UCSD-AML1 (cell line): ENCODE results near the gene TSPAN31.
A peak's percentile ranks its signal among the peaks of the same experiment; 100 is the strongest.
"Not testable (repeated sequence)": the region's sequence is repeated elsewhere in the genome, so short reads cannot be mapped to it uniquely, and the experiment has no call there.

Source experiments
- DNase-seq: peaks from one replicate; lab custom pipeline; 2025; ENCODE audit not compliant: unreplicated experiment; lab: John Stamatoyannopoulos, UW

The TSPAN31 gene

GRCh38 chr12:57765698-57766463 is 21.0 kb downstream of the TSPAN31 start:
- DNase-seq = no peak

GRCh38 chr12:57766464-57767304 is 21.8 kb downstream of the TSPAN31 start, which contains the start of gene CYP27B1:
TSS of gene CYP27B1 (minus strand) at chr12:57767078. CDS start at chr12:57767041, 37 bp downstream.
- no peak for DNase-seq

GRCh38 chr12:57767305-57767698 is 22.5 kb downstream of the TSPAN31 start:
- DNase-seq = no peak

DNA sequence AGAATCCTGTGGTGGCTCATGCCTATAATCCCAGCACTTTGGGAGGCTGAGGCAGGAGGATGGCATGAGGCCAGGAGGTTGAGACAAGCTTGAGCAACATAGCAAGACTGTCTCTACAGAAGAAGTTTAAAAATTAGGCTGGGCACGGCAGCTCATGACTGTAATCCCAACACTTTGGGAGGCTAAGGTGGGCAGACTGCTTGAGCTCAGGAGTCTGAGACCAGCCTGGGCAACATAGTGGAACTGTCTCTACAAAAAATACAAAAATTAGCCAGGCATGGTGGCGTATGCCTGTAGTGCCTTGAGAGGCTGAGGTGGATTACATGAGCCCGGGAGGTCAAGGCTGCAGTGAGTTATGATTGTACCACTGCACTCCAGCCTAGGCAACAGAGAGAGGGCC is 23.0 kb downstream of the TSPAN31 start:
- no peak for DNase-seq

DNA sequence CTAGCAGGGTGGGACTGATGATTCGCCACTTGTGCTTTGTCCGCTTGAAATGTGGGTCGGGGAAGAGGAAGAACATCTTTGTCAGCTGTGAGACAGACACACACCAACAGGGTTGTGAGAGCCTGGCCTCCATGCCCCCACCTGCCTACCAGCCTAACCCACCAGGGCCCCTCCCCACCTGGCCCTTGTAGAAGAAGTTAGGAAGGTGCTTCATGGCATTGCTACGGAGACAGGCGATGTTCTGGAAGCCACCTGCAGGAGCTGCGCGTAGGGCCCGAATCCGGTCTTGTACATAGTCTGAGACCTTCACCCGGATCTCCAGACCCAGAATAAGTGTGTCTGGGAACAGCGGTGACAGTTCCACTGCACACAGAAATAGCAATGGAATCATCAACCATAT is 24.8 kb downstream of the TSPAN31 start:
- no peak for DNase-seq

- DNase-seq = no peak
Observed at GRCh38 chr12:57770734-57771133, 25.9 kb downstream of the TSPAN31 start.

DNA sequence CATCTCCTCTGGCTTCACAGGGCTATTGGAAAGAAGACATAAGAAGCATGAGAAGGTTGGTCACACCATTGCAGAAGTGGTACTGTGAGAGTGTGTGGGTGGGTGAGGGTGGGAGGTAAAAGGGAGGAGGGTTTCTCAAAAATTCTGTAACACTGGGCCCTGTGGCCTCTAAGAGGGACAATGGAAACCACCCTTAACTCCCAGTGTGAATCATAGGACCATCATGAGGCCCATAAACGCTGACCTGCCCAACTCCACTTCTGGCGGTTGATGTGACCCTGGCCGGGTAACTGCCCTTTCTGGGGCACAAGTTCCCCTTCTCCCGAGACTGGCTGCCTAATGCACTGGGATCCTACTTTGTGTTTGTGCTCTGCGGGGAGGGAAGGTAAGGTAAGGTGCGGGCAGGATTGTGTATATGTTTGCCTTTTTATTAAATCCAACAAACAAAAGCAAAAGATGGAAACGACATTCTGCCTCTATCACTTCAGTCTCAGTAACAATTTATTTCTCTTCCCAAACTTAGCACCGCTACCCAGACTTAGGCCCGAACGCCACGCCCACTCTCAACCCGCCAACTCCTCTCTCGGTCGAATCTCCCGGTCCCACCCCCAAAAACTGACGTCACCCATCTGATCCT is 26.5 kb downstream of the TSPAN31 start:
- DNase-seq = peak; percentile 94

DNA sequence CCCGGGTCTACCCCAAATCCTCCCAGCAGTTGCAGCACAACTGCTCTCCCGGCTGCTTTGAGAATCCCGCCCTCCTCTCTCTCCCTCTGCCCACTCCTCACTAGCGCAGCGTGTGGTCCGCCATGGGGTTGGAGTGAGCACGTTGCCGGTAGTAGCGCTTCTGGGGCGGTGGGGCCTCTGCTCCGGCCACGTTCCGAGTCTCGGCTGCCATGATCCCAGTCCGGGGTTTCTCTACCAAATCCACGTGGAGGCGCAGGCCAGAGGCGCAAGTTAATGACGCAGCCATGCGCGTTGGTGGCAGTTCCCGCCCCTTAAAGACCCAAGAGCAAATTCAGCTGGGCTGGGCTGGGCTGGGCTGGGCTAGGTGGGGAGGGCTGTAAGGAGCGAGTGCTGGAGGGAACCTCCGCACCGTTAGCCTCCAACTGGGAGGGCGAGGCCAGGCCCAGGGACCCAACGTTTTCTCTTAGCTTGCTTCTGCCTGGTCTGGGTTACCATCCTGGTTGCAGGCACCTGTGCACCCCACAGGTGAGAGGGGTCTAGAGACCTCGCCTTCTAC is 27.1 kb downstream of the TSPAN31 start, which contains the start of gene METTL1:
Gene METTL1, minus strand, starts transcription at position 233 of the 556 bp plus-strand sequence. Its CDS starts 22 bp downstream, at position 211.
- peak; percentile 95 for DNase-seq

DNA sequence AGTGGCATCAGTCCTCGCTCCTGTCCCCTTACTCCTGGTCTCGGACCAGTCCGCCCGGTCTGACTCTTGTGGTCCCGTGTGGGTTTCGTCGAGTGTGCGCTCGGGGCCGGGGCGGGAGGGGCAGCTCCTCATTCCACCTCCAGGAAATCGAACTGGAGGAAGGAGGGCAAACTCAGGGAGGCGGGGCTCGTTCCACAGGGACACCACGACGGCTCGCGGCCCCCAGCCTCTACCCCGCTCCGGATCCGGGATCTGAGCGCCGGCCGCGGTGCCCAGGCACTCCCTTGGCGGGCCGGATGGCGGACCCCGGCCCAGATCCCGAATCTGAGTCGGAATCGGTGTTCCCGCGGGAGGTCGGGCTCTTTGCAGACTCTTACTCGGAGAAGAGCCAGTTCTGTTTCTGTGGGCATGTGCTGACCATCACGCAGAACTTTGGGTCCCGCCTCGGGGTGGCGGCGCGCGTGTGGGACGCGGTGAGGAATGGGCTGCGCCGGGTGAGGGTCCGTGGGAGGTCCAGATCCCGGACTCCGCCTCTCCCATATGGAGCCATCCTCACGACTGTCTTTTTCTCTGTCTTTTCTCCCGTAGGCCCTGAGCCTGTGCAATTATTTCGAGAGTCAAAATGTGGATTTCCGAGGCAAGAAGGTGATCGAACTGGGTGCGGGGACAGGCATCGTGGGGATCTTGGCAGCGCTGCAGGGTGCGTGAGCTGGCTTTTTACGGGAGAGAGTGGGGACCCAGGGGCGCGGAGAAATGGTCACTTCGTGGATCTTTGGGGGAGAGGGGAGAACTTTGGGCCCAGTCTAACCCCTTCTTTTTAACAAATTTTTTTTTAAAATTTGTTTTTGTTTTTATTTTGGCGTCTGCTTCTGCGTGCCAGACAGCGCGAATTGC is 27.8 kb downstream of the TSPAN31 start, which contains the start of gene EEF1AKMT3:
Gene EEF1AKMT3, plus strand, starts transcription at position 186 of the 894 bp plus-strand sequence. Its CDS starts 111 bp downstream, at position 297.
- DNase-seq = peak; percentile 83

- not testable (repeated sequence) for DNase-seq
Observed at GRCh38 chr12:57774634-57775033, 29.8 kb downstream of the TSPAN31 start.

DNA sequence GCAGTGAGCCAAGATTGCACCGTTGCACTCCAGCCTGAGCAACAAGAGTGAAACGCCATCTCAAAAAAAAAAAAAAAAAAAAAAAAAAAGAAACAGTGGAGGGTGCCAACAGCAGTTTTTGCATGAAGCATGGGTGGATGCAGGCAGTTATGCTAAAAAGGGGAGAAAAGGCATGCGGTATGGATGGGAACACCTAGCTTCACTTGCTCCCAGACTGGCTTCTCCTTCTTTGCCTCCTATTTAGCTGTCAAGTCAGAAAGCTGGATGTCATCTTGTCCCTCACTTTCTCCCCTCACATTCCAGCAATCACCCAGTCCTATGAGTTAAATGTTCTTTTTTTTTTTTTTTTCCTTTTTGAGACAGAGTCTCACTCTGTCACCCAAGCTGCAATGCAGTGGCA is 30.2 kb downstream of the TSPAN31 start:
- DNase-seq = no peak

DNA sequence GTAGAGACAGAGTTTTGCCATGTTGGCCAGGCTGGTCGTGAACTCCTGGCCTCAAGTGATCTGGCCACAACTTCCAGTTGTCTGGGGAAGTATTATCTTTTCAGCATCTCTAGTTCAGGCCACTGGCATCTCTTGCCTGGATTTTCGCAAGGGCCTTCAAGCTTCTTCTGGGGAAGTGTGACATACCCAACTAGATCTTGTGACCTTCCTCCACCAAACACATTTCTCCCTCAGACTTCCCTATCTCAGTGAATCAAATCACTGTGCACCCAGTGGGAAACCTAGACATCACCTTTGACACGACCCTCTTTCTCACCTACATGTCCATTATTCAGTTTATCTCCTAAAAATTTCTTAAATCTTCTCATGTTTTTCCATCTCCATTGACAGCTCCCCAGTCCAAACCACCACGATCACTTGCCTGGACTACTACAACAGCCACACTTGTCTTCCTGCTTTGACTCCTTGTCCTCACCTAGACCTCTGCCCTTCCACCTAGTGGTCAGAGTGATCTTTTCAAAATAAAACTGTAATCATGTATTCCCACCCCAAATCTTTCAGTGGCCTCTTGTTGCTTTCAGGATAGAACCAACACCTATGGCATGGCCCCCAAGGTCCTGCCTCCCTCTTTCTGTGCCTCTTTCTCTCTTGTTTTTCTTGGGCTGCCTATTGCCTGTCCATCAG is 30.9 kb downstream of the TSPAN31 start:
- no peak for DNase-seq

DNA sequence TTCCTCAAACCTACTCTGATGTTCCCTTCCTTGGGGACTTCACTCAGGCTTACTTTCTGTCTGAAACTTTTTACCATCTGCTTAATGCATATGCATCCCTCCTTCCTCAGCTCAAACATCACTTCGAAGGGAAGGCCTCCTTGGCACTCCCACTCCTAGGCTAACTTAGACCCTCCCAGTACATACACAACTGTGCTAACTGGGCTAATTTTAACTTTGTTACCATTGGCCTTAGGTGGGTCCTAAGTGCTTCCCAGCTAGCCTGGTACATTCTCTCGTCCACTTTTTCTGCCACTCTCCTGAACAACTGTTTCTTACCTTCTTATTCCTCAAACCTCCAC is 31.4 kb downstream of the TSPAN31 start:
- DNase-seq = no peak

GRCh38 chr12:57777367-57777766 is 32.5 kb downstream of the TSPAN31 start:
- DNase-seq = no peak

GRCh38 chr12:57777911-57778310 is 33.1 kb downstream of the TSPAN31 start:
- DNase-seq = no peak

- DNase-seq = no peak
Observed at GRCh38 chr12:57779736-57780135, 34.9 kb downstream of the TSPAN31 start.

DNA sequence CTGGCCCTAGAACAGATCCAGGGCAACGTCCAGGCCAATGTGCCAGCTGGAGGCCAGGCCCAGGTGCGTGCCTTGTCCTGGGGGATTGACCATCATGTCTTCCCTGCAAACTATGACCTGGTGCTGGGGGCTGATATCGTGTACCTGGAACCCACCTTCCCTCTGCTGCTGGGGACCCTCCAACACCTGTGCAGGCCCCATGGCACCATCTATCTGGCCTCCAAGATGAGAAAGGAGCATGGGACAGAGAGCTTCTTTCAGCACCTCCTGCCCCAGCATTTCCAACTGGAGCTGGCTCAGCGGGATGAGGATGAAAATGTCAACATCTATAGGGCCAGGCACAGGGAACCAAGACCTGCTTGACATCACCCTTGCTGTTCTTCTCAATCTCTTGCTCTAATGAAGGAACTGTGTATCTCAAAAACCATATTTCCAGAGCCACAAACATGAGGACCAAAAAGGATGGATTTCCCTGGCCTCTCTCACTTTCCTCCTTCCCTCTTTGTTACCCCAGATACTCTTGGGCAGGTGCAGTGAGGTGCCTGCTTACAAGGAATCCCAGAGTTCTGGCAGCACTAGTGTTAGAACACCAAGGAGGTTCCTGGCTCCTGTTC is 35.6 kb downstream of the TSPAN31 start:
- DNase-seq = no peak

GRCh38 chr12:57781244-57781643 is 36.4 kb downstream of the TSPAN31 start:
- no peak for DNase-seq

DNA sequence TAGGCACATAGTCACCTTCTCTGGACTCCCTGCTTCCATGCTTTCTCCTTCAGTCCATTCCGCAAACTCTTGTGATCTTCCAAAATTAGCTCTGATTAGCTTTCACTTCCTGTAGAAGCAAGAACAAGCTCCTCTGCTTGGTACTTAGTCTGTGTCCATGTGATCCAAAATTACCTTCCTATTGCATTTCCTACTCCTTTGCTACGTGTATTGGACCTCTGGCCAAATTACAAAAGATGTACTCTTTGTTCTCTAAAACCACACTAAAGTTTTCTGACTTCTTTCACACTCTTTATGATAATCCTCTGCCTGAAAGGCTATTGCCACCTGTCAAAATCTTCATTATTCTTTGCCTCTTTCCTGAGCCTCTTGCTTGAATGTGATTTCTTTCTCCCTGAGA is 37.0 kb downstream of the TSPAN31 start:
- DNase-seq = no peak
